Endothelial cell of umbilical vein (primary cell): ENCODE results near the gene C16orf78. TPM values are rescaled to one million over a fixed set of nuclear protein-coding genes. Genes with fewer than 3 reads are reported as not detected.

Source experiments
- BruUV-seq: library from RNA; stranded (reverse); fragments of 400-500 nt; replicated peaks from 2 replicates; lab custom pipeline; 2021; lab: Mats Ljungman, UMichigan
- CTCF ChIA-PET: fragments of 300-600, 350-600 bp; sonication (Branson Sonifier 250); formaldehyde crosslinking; loops from one replicate; lab custom pipeline; 2021; ENCODE audit warnings: antibody characterized with exemption, inconsistent platforms; lab: Charles Lee
- POLR2A ChIA-PET: fragments of 300-600, 350-600 bp; sonication (Branson Sonifier 250); formaldehyde crosslinking; loops from one replicate; lab custom pipeline; 2021; ENCODE audit warnings: antibody characterized with exemption, inconsistent platforms; lab: Charles Lee
- DNase-seq: peaks from one replicate; pipeline ENCODE4 v3.0.0-alpha.2; 2011; ENCODE audit warnings: low read depth, low spot score
- FAIRE-seq: peaks from 2 replicates; lab custom pipeline; 2011; peaks lifted over from hg19 to GRCh38; lab: Jason Lieb, UNC
- H2AFZ ChIP-seq: 2 replicates; pipeline ENCODE4 v1.6.0; 2012; ENCODE audit warnings: low read depth, low read length, control low read depth, inconsistent platforms
- H3K27ac ChIP-seq: 2 replicates; pipeline ENCODE4 v1.5.1; 2011; ENCODE audit warnings: low read depth, mild to moderate bottlenecking, control low read depth, low read length, moderate library complexity; ENCODE audit not compliant: insufficient read depth
- H3K27me3 ChIP-seq, 2 experiments: 2 replicates each; pipeline versions ENCODE4 v1.6.0 to v1.6.1; 2011; ENCODE audit warnings: low read length in 2 of 2, mixed read lengths in 1 of 2; ENCODE audit not compliant: control insufficient read depth in 2 of 2, insufficient read depth in 2 of 2
- H3K36me3 ChIP-seq, 2 experiments: 2 replicates in 1 of 2; 3 replicates in 1 of 2; pipeline ENCODE4 v1.5.1; 2011; ENCODE audit warnings: low read length in 2 of 2, mild to moderate bottlenecking in 1 of 2, moderate library complexity in 1 of 2; ENCODE audit not compliant: control insufficient read depth in 2 of 2, insufficient read depth in 2 of 2; ENCODE audit errors: extremely low read depth in 1 of 2
- H3K4me1 ChIP-seq: 3 replicates; pipeline ENCODE4 v1.5.1; 2011; ENCODE audit warnings: mild to moderate bottlenecking, low read length; ENCODE audit not compliant: control insufficient read depth, insufficient read depth; ENCODE audit errors: extremely low read depth
- H3K4me2 ChIP-seq: 2 replicates; pipeline ENCODE4 v1.6.1; 2011; ENCODE audit warnings: low read length, control low read depth, mixed read lengths; ENCODE audit not compliant: insufficient read depth
- H3K4me3 ChIP-seq, 3 experiments: fragments of 200-600 bp in 1 of 3; sonication (generic), shearing (Covaris generic) in 1 of 3; replicated peaks in 1 of 3; 2 replicates each; pipeline ENCODE4 v1.5.1; 2011 to 2016; ENCODE audit warnings: control low read depth in 3 of 3, low read length in 3 of 3, mild to moderate bottlenecking in 2 of 3, inconsistent platforms in 1 of 3, low read depth in 1 of 3, moderate library complexity in 1 of 3; ENCODE audit not compliant: insufficient read depth in 1 of 3
- H3K79me2 ChIP-seq: 2 replicates; pipeline ENCODE4 v1.6.0; 2012; ENCODE audit warnings: low read length, inconsistent platforms; ENCODE audit not compliant: control insufficient read depth, insufficient read depth
- H3K9ac ChIP-seq: replicated peaks from 2 replicates; pipeline ENCODE3; 2011; ENCODE audit warnings: low read length, control low read depth; ENCODE audit not compliant: insufficient read depth; ENCODE audit errors: extremely low read depth
- H3K9me1 ChIP-seq: replicated peaks from 3 replicates; pipeline ENCODE4 v1.6.0; 2011; ENCODE audit warnings: mild to moderate bottlenecking, low read length; ENCODE audit not compliant: control insufficient read depth, insufficient read depth; ENCODE audit errors: extremely low read depth
- H3K9me3 ChIP-seq: replicated peaks from 2 replicates; pipeline ENCODE4 v1.5.1; 2012; ENCODE audit warnings: low read length, inconsistent platforms; ENCODE audit not compliant: control insufficient read depth, insufficient read depth
- H4K20me1 ChIP-seq: replicated peaks from 2 replicates; pipeline ENCODE3; 2011; ENCODE audit warnings: mild to moderate bottlenecking, low read length; ENCODE audit not compliant: control insufficient read depth, insufficient read depth; ENCODE audit errors: extremely low read depth
- EZH2 ChIP-seq: IDR thresholded peaks from 2 replicates; pipeline ENCODE4 v1.6.1; 2012; ENCODE audit warnings: borderline replicate concordance, low read depth, mild to moderate bottlenecking, moderate library complexity, low read length, inconsistent platforms; ENCODE audit not compliant: severe bottlenecking
- GATA2 ChIP-seq: IDR thresholded peaks from 2 replicates; pipeline ENCODE4 v1.7.0; 2011; ENCODE audit warnings: low read depth, mild to moderate bottlenecking, moderate library complexity, mixed read lengths, low read length; ENCODE audit not compliant: insufficient read length, insufficient read depth
- JUN ChIP-seq: IDR thresholded peaks from 2 replicates; pipeline ENCODE4 v1.6.1; 2011; ENCODE audit warnings: borderline replicate concordance, low read depth; ENCODE audit not compliant: insufficient read length, insufficient read depth
- MAX ChIP-seq: IDR thresholded peaks from 2 replicates; pipeline ENCODE4 v1.6.1; 2011; ENCODE audit not compliant: insufficient read depth, insufficient read length
- MYC ChIP-seq: IDR thresholded peaks from one replicate; pipeline ENCODE4 v1.6.1; 2011; ENCODE audit warnings: mild to moderate bottlenecking, low read depth, low read length
- POLR2AphosphoS5 ChIP-seq: IDR thresholded peaks from 2 replicates; pipeline ENCODE4 v1.6.1; 2012; ENCODE audit warnings: low read depth, mild to moderate bottlenecking, control low read depth, low read length, moderate library complexity; ENCODE audit not compliant: insufficient read depth
- dilution Hi-C: fragments of 300-500 bp; cut with MboI; formaldehyde crosslinking; loops from one replicate; pipeline ENCODE4 v1.15.0; 2019; ENCODE audit warnings: low sequenced_read_pairs; ENCODE audit not compliant: extremely low pct_ligation_motif_present
- intact Hi-C: fragments of 100-400 bp; cut with micrococcal nuclease; formaldehyde crosslinking; loops from one replicate; pipeline ENCODE4 v1.10.0; 2022
- polyA plus RNA-seq, 4 experiments: library from polyadenylated mRNA; depleted of rRNA in 3 of 4; stranded (reverse) in 3 of 4; unstranded in 1 of 4; fragments of >200 nt; gene quantifications; 2 replicates each; pipeline versions ENCODE4 v1.2.1 to v1.2.3, GENCODE V29; 2011 to 2012; ENCODE audit warnings: missing spikeins in 1 of 4
- total RNA-seq: library from RNA; stranded (reverse); gene quantifications from 2 replicates; pipeline ENCODE4 v1.2.3, GENCODE V29; 2021
- TF ChIP-seq, protein P1 (sequence below), 2 donors: IDR thresholded peaks; 1 replicate in 1 of 2; 2 replicates in 1 of 2; pipeline ENCODE4 v1.5.1; 2011; ENCODE audit warnings: low read length in 2 of 2, mild to moderate bottlenecking in 2 of 2, moderate library complexity in 2 of 2, control low read depth in 1 of 2, inconsistent platforms in 1 of 2, low read depth in 1 of 2; ENCODE audit not compliant: insufficient read depth in 1 of 2; ENCODE audit errors: extremely low read depth in 1 of 2

Gene C16orf78
- total and polyA plus RNA-seq, 2 donors (not counting 3 experiments of a cell fraction or from before 2014, with no cell fraction given) = not detected

DNA sequence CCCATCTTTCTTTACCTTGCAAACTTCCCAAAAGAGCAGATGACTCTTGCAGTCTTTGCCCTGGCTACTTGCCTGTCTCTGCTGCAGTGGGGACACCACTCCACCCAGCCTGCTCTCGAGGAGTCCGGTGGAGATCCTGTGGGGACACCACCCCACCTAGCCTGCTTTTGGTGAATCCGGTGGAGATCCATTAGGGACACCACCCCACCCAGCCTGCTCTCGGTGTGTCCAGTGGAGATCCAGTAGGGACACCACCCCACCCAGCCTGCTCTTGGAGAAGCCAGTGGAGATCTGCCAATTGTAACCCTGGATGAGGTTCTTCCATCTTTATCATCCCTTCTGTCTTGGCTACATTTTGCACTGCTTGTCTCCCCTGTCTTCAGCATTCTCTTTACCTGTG lies 54.2 kb downstream of the C16orf78 start:
- H3K27ac ChIP-seq = no peak overlapping the region
- H3K9me1 ChIP-seq = no peaks in the 10 kb centered on the region
- no peaks in the 10 kb centered on the region for H3K9me3 ChIP-seq
- no peaks in the 10 kb centered on the region for H3K27me3 ChIP-seq
- ChIA-PET CTCF (no interaction called here), POLR2A (no interaction called here)
- DNase-seq (no peak), FAIRE-seq (no peak)
- dilution Hi-C loops (no loop called here), intact Hi-C loops (no loop called here)
- H3K4me3 ChIP-seq = no peak overlapping the region
- no peaks in the 10 kb centered on the region for H4K20me1 ChIP-seq
- H3K9ac ChIP-seq = no peak overlapping the region
- H3K4me1 ChIP-seq = no peaks in the 10 kb centered on the region
- H3K4me2 ChIP-seq = no peak overlapping the region
- BruUV-seq = no TSS peak
- no peak overlapping the region for H2AFZ ChIP-seq
- no peaks in the 10 kb centered on the region for H3K79me2 ChIP-seq
- TF ChIP-seq MYC = no peak
- H3K36me3 ChIP-seq = no peaks in the 10 kb centered on the region

- Histone ChIP-seq H3K79me2 (no peaks in the 10 kb centered on the region), H3K9me1 (no peaks in the 10 kb centered on the region), H3K27me3 (no peaks in the 10 kb centered on the region), H3K27ac (no peak overlapping the region), H3K4me3 (no peak overlapping the region), H3K9me3 (no peaks in the 10 kb centered on the region), H2AFZ (no peak overlapping the region), H3K36me3 (no peaks in the 10 kb centered on the region), H3K9ac (no peak overlapping the region), H4K20me1 (no peaks in the 10 kb centered on the region), H3K4me2 (no peak overlapping the region), H3K4me1 (no peaks in the 10 kb centered on the region)
- no peak for DNase-seq
- ChIA-PET POLR2A (interaction anchor here (0.6 kb wide), 1 partner anchor 629 kb away, joined by 3 read pairs; no protein-coding TSS in a partner anchor), CTCF (no interaction called here)
- dilution Hi-C loops (no loop called here), intact Hi-C loops (no loop called here)
- no peak for FAIRE-seq
- no peak for TF ChIP-seq MYC
- TF ChIP-seq, protein P1, sequence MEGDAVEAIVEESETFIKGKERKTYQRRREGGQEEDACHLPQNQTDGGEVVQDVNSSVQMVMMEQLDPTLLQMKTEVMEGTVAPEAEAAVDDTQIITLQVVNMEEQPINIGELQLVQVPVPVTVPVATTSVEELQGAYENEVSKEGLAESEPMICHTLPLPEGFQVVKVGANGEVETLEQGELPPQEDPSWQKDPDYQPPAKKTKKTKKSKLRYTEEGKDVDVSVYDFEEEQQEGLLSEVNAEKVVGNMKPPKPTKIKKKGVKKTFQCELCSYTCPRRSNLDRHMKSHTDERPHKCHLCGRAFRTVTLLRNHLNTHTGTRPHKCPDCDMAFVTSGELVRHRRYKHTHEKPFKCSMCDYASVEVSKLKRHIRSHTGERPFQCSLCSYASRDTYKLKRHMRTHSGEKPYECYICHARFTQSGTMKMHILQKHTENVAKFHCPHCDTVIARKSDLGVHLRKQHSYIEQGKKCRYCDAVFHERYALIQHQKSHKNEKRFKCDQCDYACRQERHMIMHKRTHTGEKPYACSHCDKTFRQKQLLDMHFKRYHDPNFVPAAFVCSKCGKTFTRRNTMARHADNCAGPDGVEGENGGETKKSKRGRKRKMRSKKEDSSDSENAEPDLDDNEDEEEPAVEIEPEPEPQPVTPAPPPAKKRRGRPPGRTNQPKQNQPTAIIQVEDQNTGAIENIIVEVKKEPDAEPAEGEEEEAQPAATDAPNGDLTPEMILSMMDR (IDR thresholded peaks at IDR 0.05; ENCODE audit: extremely low read depth in 1 of 2, insufficient read depth in 1 of 2, low read depth in 1 of 2, low read length in 2 of 2) = no peak
- TF ChIP-seq POLR2AphosphoS5 = no peak
- no peak for TF ChIP-seq GATA2
- no peak for TF ChIP-seq JUN
- no peak for TF ChIP-seq MAX
- TF ChIP-seq EZH2 = no peak
- no TSS peak for BruUV-seq
These were observed 55.2 kb downstream of the C16orf78 start for GRCh38 chr16:49428808-49429207.
